ENCODE data around the gene PCCB. TPM values are rescaled to one million over a fixed set of nuclear protein-coding genes. Genes with fewer than 3 reads are reported as not detected.
"Not testable (repeated sequence)": the region's sequence is repeated elsewhere in the genome, so short reads cannot be mapped to it uniquely, and the experiment has no call there.

The PCCB gene
- total and polyA plus RNA-seq, 8 donors, result 4.7 to 45.0 (median 21.8) TPM

GRCh38 chr3:136270179-136270578 is 20.0 kb downstream of the PCCB start:
- TF ChIP-seq EP300 (IDR thresholded peaks at IDR 0.05) (no peak), CTCF (IDR thresholded peaks at IDR 0.05) (no peak), POLR2A (IDR thresholded peaks at IDR 0.05) (no peak), POLR2AphosphoS5 (IDR thresholded peaks at IDR 0.05) (no peak)
- no peaks in the 10 kb centered on the region for H3K27me3 ChIP-seq
- H3K36me3 ChIP-seq, result peaks cover 0 to 50% (median 33%) of the 10 kb centered on the region in 4 donors
- 95 to 99% (median 97%) methylated on average over 5 of the region's 5 CpGs for WGBS, 5 donors
- no peak for DNase-seq
- no peak overlapping the region for H3K4me3 ChIP-seq
- peaks cover 0 to 3% (median 0%) of the 10 kb centered on the region in 4 donors for H3K4me1 ChIP-seq
- H3K9me3 ChIP-seq, result no peaks in the 10 kb centered on the region
- no peak overlapping the region for H3K27ac ChIP-seq
- intact Hi-C loops (cut with DNase I; ENCODE audit: low total_unique reads), result no loop called here

- H3K4me3 ChIP-seq; H3K4me1 ChIP-seq; intact Hi-C loops (cut with DNase I; ENCODE audit: low total_unique reads); H3K27me3 ChIP-seq; H3K27ac ChIP-seq; DNase-seq; H3K9me3 ChIP-seq: not testable (repeated sequence)
- 82 to 95% (median 92%) methylated on average over 2 of the region's 2 CpGs for WGBS, 5 donors
- H3K36me3 ChIP-seq, result peaks cover 0 to 41% (median 29%) of the 10 kb centered on the region in 4 donors
Observed at GRCh38 chr3:136271626-136272025, 21.5 kb downstream of the PCCB start.

- no peak overlapping the region for H3K27ac ChIP-seq
- peaks cover 0 to 3% (median 0%) of the 10 kb centered on the region in 4 donors for H3K4me1 ChIP-seq
- 79 to 99% (median 94%) methylated on average over 4 of the region's 4 CpGs for WGBS, 5 donors
- TF ChIP-seq POLR2AphosphoS5 (IDR thresholded peaks at IDR 0.05) (no peak), EP300 (IDR thresholded peaks at IDR 0.05) (no peak), CTCF (IDR thresholded peaks at IDR 0.05) (no peak)
- intact Hi-C loops (cut with DNase I; ENCODE audit: low total_unique reads), result no loop called here
- no peaks in the 10 kb centered on the region for H3K27me3 ChIP-seq
- no peak for DNase-seq
- no peak overlapping the region for H3K4me3 ChIP-seq
- peaks cover 7 to 53% (median 37%) of the 10 kb centered on the region in 4 donors for H3K36me3 ChIP-seq
- H3K9me3 ChIP-seq, result peaks cover 7 to 23% (median 15%) of the 10 kb centered on the region in 4 donors
Observed at GRCh38 chr3:136276049-136276755, 26.1 kb downstream of the PCCB start.

GRCh38 chr3:136277115-136277514 is 27.0 kb downstream of the PCCB start:
- DNase-seq, result no peak
- intact Hi-C loops (cut with DNase I; ENCODE audit: low total_unique reads), result no loop called here
- Histone ChIP-seq H3K36me3 (peaks cover 7 to 55% (median 37%) of the 10 kb centered on the region in 4 donors), H3K9me3 (peaks cover 7 to 25% (median 15%) of the 10 kb centered on the region in 4 donors), H3K4me1 (no peaks in the 10 kb centered on the region), H3K27me3 (no peaks in the 10 kb centered on the region), H3K4me3 (no peak overlapping the region), H3K27ac (no peak overlapping the region)
- WGBS, 5 donors, result 83 to 93% (median 86%) methylated on average over 5 of the region's 5 CpGs
- TF ChIP-seq CTCF (IDR thresholded peaks at IDR 0.05), result no peak

GRCh38 chr3:136277634-136278033 is 27.5 kb downstream of the PCCB start:
- intact Hi-C loops (cut with DNase I; ENCODE audit: low total_unique reads), result no loop called here

More at GRCh38 chr3:136277634-136278033, 27.5 kb downstream of the PCCB start:
- TF ChIP-seq EP300 (IDR thresholded peaks at IDR 0.05), result no peak
- TF ChIP-seq POLR2AphosphoS5 (IDR thresholded peaks at IDR 0.05), result no peak
- no peak for TF ChIP-seq POLR2A (IDR thresholded peaks at IDR 0.05)
- TF ChIP-seq CTCF (IDR thresholded peaks at IDR 0.05), result no peak
- Histone ChIP-seq H3K36me3 (peaks cover 7 to 55% (median 37%) of the 10 kb centered on the region in 4 donors), H3K9me3 (peaks cover 7 to 25% (median 15%) of the 10 kb centered on the region in 4 donors), H3K27me3 (no peaks in the 10 kb centered on the region), H3K4me3 (no peak overlapping the region), H3K27ac (no peak overlapping the region), H3K4me1 (peaks cover 0 to 3% (median 0%) of the 10 kb centered on the region in 4 donors)
- WGBS, 5 donors, result 79 to 94% (median 86%) methylated on average over 4 of the region's 4 CpGs
- no peak for DNase-seq

All from stomach (tissue), 9 donors.